ENCODE results near the gene SFRP2. TPM values are rescaled to one million over a fixed set of nuclear protein-coding genes. Genes with fewer than 3 reads are reported as not detected.

SFRP2 gene
- total and polyA plus RNA-seq, 9 donors, result 0.63 to 96.2 (median 11.7) TPM; not detected in 3

- TF ChIP-seq EP300 (IDR thresholded peaks at IDR 0.05), result no peak
- TF ChIP-seq POLR2A (IDR thresholded peaks at IDR 0.05), result no peak
- TF ChIP-seq, protein P1, sequence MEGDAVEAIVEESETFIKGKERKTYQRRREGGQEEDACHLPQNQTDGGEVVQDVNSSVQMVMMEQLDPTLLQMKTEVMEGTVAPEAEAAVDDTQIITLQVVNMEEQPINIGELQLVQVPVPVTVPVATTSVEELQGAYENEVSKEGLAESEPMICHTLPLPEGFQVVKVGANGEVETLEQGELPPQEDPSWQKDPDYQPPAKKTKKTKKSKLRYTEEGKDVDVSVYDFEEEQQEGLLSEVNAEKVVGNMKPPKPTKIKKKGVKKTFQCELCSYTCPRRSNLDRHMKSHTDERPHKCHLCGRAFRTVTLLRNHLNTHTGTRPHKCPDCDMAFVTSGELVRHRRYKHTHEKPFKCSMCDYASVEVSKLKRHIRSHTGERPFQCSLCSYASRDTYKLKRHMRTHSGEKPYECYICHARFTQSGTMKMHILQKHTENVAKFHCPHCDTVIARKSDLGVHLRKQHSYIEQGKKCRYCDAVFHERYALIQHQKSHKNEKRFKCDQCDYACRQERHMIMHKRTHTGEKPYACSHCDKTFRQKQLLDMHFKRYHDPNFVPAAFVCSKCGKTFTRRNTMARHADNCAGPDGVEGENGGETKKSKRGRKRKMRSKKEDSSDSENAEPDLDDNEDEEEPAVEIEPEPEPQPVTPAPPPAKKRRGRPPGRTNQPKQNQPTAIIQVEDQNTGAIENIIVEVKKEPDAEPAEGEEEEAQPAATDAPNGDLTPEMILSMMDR (IDR thresholded peaks at IDR 0.05), result no peak
- no peak for DNase-seq
- Histone ChIP-seq H3K27me3 (no peaks in the 10 kb centered on the region), H3K36me3 (no peaks in the 10 kb centered on the region), H3K4me1 (ENCODE audit: insufficient read depth) (no peaks in the 10 kb centered on the region), H3K9me3 (no peaks in the 10 kb centered on the region), H3K4me3 (no peak overlapping the region), H3K27ac (no peak overlapping the region)
- 88 to 92% (median 91%) methylated on average over 9 of the region's 9 CpGs for WGBS, 3 donors
- intact Hi-C loops (cut with DNase I), result no loop called here
Observed at GRCh38 chr4:153809916-153810810, 21.3 kb upstream of the SFRP2 start.

- Histone ChIP-seq H3K27me3 (no peaks in the 10 kb centered on the region), H3K36me3 (no peaks in the 10 kb centered on the region)
- TF ChIP-seq, protein P1 (IDR thresholded peaks at IDR 0.05), result no peak
- TF ChIP-seq EP300 (IDR thresholded peaks at IDR 0.05) (no peak), POLR2A (IDR thresholded peaks at IDR 0.05) (no peak)
Observed at GRCh38 chr4:153809307-153809706, 20.4 kb upstream of the SFRP2 start.

GRCh38 chr4:153808175-153808574 lies 19.3 kb upstream of the SFRP2 start:
- Histone ChIP-seq H3K4me1 (ENCODE audit: insufficient read depth) (no peaks in the 10 kb centered on the region), H3K9me3 (no peaks in the 10 kb centered on the region), H3K4me3 (no peak overlapping the region), H3K27me3 (no peaks in the 10 kb centered on the region), H3K36me3 (no peaks in the 10 kb centered on the region), H3K27ac (no peak overlapping the region)
- 33 to 64% (median 36%) methylated on average over 1 of the region's 1 CpG for WGBS, 3 donors
- TF ChIP-seq POLR2A (IDR thresholded peaks at IDR 0.05), result no peak
- TF ChIP-seq, protein P1 (IDR thresholded peaks at IDR 0.05), result no peak
- no peak for DNase-seq
- intact Hi-C loops (cut with DNase I), result no loop called here

More at GRCh38 chr4:153809307-153809706, 20.4 kb upstream of the SFRP2 start:
- no peak overlapping the region for H3K27ac ChIP-seq
- H3K4me3 ChIP-seq, result no peak overlapping the region
- H3K9me3 ChIP-seq, result no peaks in the 10 kb centered on the region
- intact Hi-C loops (cut with DNase I), result no loop called here
- H3K4me1 ChIP-seq (ENCODE audit: insufficient read depth), result no peaks in the 10 kb centered on the region
- DNase-seq, result no peak

DNA sequence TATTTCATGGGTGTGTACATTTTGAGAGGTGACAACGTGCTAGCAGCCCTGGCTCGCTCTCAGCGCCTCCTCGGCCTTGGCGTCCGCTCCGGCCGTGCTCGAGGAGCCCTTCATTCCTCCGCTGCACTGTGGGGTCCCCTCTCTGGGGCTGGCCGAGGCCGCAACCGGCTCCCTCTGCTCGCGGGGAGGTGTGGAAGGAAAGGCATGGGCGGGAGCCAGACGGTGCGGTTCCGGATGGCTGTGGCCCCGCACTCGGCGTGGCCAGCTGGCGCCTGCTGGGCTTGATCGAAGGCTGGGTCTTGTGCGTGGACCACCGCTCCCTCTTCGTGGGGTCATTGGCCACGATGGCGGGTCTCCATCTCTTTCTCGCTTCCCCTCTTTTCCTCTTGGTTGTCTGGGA lies 17.2 kb upstream of the SFRP2 start:
- H3K36me3 ChIP-seq, result no peaks in the 10 kb centered on the region
- H3K9me3 ChIP-seq, result no peaks in the 10 kb centered on the region
- H3K27me3 ChIP-seq, result no peaks in the 10 kb centered on the region
- H3K4me1 ChIP-seq (ENCODE audit: insufficient read depth), result no peaks in the 10 kb centered on the region
- WGBS, 3 donors, result 93 to 94% (median 94%) methylated on average over 30 of the region's 30 CpGs
- TF ChIP-seq POLR2A (IDR thresholded peaks at IDR 0.05), result no peak
- no peak for TF ChIP-seq EP300 (IDR thresholded peaks at IDR 0.05)
- TF ChIP-seq, protein P1 (IDR thresholded peaks at IDR 0.05), result no peak
- intact Hi-C loops (cut with DNase I), result no loop called here
- no peak overlapping the region for H3K4me3 ChIP-seq
- DNase-seq, result no peak
- no peak overlapping the region for H3K27ac ChIP-seq
